Tibial nerve (tissue), 4 donors: ENCODE measurements around the gene PLEK.

Source experiments
- EP300 ChIP-seq, 2 donors: sonication (generic); formaldehyde crosslinking; IDR thresholded peaks; one replicate each; pipeline ENCODE4 v1.6.1; 2017; ENCODE audit warnings: antibody characterized with exemption in 2 of 2, mild to moderate bottlenecking in 1 of 2
- POLR2A ChIP-seq, 2 donors: fragments of 450-650 bp; IDR thresholded peaks; one replicate each; pipeline ENCODE4 v1.6.1; 2017; ENCODE audit warnings: antibody characterized with exemption in 2 of 2, mild to moderate bottlenecking in 2 of 2, moderate library complexity in 2 of 2
- TF ChIP-seq, protein P1 (sequence below), 5 experiments: fragments of 200-600 bp in 3 of 5; fragments of 450-650 bp in 2 of 5; sonication (generic) in 3 of 5; IDR thresholded peaks; one replicate each; pipeline ENCODE4 v1.5.1; 2016 to 2019; ENCODE audit warnings: antibody characterized with exemption in 5 of 5, mild to moderate bottlenecking in 3 of 5, moderate library complexity in 2 of 5

DNA sequence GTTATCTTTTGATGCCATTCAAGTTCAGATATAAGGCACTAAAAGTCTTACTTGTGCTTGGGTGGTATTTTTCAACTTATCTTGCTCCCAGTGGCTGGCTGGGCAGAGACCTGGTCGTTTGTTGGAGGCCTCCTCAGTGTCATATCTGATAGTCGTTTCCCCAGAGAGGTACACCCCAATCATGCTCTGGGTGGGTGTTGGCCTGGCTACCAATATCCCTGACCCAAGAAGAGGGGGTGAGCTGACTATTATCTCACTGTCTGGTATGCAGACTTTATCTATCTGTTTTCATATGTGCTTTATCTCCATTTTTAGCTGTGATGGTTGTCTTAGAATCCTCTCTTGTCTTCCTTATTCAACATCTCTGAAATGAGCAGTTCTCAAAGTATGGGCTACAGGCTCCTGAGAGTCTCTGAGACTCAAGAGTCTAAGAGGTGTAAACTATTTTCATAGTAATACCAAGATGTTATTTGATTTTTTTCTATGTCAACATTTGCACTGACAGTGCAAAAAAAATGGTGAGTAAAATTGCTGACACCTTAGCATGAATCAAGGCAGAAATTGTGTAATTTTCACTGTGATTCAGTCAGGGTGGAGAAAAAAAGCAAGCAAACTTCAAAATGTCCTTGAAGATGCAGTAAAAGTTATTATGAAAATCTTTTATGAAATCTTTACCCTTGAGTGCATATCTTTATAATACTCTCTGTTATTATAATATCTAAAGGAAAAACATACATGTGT is 12.3 kb upstream of the PLEK start:
- TF ChIP-seq, protein P1, sequence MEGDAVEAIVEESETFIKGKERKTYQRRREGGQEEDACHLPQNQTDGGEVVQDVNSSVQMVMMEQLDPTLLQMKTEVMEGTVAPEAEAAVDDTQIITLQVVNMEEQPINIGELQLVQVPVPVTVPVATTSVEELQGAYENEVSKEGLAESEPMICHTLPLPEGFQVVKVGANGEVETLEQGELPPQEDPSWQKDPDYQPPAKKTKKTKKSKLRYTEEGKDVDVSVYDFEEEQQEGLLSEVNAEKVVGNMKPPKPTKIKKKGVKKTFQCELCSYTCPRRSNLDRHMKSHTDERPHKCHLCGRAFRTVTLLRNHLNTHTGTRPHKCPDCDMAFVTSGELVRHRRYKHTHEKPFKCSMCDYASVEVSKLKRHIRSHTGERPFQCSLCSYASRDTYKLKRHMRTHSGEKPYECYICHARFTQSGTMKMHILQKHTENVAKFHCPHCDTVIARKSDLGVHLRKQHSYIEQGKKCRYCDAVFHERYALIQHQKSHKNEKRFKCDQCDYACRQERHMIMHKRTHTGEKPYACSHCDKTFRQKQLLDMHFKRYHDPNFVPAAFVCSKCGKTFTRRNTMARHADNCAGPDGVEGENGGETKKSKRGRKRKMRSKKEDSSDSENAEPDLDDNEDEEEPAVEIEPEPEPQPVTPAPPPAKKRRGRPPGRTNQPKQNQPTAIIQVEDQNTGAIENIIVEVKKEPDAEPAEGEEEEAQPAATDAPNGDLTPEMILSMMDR (IDR thresholded peaks at IDR 0.05), result no peak
- TF ChIP-seq POLR2A (IDR thresholded peaks at IDR 0.05) (no peak), EP300 (IDR thresholded peaks at IDR 0.05) (no peak)
